GM23248 (cell line): ENCODE measurements around the gene RPS27. TPM values are rescaled to one million over a fixed set of nuclear protein-coding genes. Genes with fewer than 3 reads are reported as not detected.
A peak's percentile ranks its signal among the peaks of the same experiment; 100 is the strongest.

Source experiments
- DNase-seq: peaks from one replicate; pipeline ENCODE4 v3.0.0-alpha.2; 2015
- H2AFZ ChIP-seq: fragments of 200-600 bp; sonication (generic); 2 replicates; pipeline ENCODE4 v1.6.1; 2016; ENCODE audit warnings: antibody characterized with exemption
- H3F3A ChIP-seq: fragments of 200-600 bp; sonication (generic); 2 replicates; pipeline ENCODE4 v1.6.1; 2016; ENCODE audit warnings: mild to moderate bottlenecking, antibody characterized with exemption, mixed run types; ENCODE audit not compliant: insufficient read depth
- H3K27ac ChIP-seq: fragments of 200-600 bp; sonication (generic); 2 replicates; pipeline ENCODE4 v1.5.1; 2016; ENCODE audit warnings: mild to moderate bottlenecking
- H3K27me3 ChIP-seq: fragments of 200-600 bp; sonication (generic); replicated peaks from 2 replicates; pipeline ENCODE4 v1.6.1; 2016; ENCODE audit warnings: mild to moderate bottlenecking; ENCODE audit not compliant: insufficient read depth
- H3K36me3 ChIP-seq: fragments of 200-600 bp; sonication (generic); 2 replicates; pipeline ENCODE4 v1.6.1; 2016; ENCODE audit warnings: low read depth, mild to moderate bottlenecking
- H3K4me1 ChIP-seq: fragments of 200-600 bp; sonication (generic); 2 replicates; pipeline ENCODE4 v1.6.1; 2016; ENCODE audit warnings: mild to moderate bottlenecking; ENCODE audit not compliant: insufficient read depth
- H3K4me2 ChIP-seq: fragments of 200-600 bp; sonication (generic); one replicate; pipeline ENCODE4 v1.6.1; 2016; ENCODE audit warnings: mild to moderate bottlenecking; ENCODE audit not compliant: unreplicated experiment
- H3K4me3 ChIP-seq: fragments of 200-600 bp; sonication (generic); 2 replicates; pipeline ENCODE4 v1.5.1; 2016; ENCODE audit warnings: mild to moderate bottlenecking
- H3K79me2 ChIP-seq: fragments of 200-600 bp; sonication (generic); 2 replicates; pipeline ENCODE4 v1.6.1; 2016; ENCODE audit warnings: mild to moderate bottlenecking; ENCODE audit not compliant: insufficient read depth
- H3K9ac ChIP-seq: fragments of 200-600 bp; sonication (generic); 2 replicates; pipeline ENCODE4 v1.6.1; 2016; ENCODE audit warnings: mild to moderate bottlenecking
- H3K9me2 ChIP-seq: fragments of 200-600 bp; sonication (generic); 2 replicates; pipeline ENCODE4 v1.6.1; 2016; ENCODE audit warnings: mixed run types, mild to moderate bottlenecking, moderate library complexity; ENCODE audit not compliant: insufficient read depth
- H3K9me3 ChIP-seq: fragments of 200-600 bp; sonication (generic); one replicate; pipeline ENCODE4 v1.6.1; 2017; ENCODE audit warnings: low read depth
- H4K20me1 ChIP-seq: fragments of 200-600 bp; sonication (generic); 2 replicates; pipeline ENCODE4 v1.6.0; 2016; ENCODE audit not compliant: insufficient read depth
- EZH2 ChIP-seq: fragments of 200-600 bp; sonication (generic); IDR thresholded peaks from 2 replicates; pipeline ENCODE4 v1.6.1; 2018; ENCODE audit warnings: antibody characterized with exemption, mild to moderate bottlenecking; ENCODE audit not compliant: insufficient read depth, poor library complexity, severe bottlenecking
- EZH2phosphoT487 ChIP-seq: fragments of 200-600 bp; sonication (generic); IDR thresholded peaks from 2 replicates; pipeline ENCODE4 v1.6.1; 2018; ENCODE audit warnings: antibody characterized with exemption, moderate library complexity, mild to moderate bottlenecking, low read depth; ENCODE audit not compliant: insufficient read depth
- WGBS, 2 experiments: methylation state at CpG; one replicate each; pipeline ENCODE4 v1.1.6; 2015 to 2017; ENCODE audit warnings: low lambda C conversion rate in 2 of 2, low coverage in 1 of 2; ENCODE audit errors: missing lambda C conversion rate in 2 of 2; 5-methylcytosine and 5-hydroxymethylcytosine counted together
- in situ Hi-C: fragments of 300-500 bp; cut with MboI; formaldehyde crosslinking; loops from 2 replicates; pipeline ENCODE4 v1.15.0; 2020
- polyA plus RNA-seq: library from polyadenylated mRNA; unstranded; fragments of >200 nt; fragmentation: Nextera tagmentation; extraction: Ambion mirVana; gene quantifications from 2 replicates; pipeline ENCODE4 v1.2.1, GENCODE V29; 2016
- total RNA-seq: library from RNA; depleted of rRNA; stranded (reverse); fragments of >200 nt; shearing (Covaris generic); gene quantifications from 2 replicates; pipeline ENCODE4 v1.2.3, GENCODE V29; 2014

The RPS27 gene
- total and polyA plus RNA-seq, 2 experiments from 2014 or later: 1,144 to 1,552 TPM

DNA sequence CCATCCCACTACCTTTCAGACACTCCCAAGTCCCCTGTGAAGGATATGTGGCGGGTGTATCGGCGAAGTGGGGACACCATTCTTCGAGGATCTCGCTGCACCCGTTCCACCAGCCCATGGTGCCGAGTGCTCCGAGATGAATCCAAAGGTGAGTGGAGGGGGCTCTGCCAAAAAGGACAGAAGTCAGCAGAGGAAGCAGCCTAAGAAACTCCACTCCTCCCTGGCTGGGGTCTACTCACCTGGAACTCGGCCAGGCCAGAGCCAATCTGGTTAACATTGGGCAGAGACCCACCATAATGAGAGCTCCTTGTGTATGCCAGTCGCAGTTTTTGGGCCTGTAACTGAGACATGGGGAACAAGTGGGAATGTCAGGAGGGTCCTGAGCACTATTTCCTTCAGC is 35.7 kb upstream of the RPS27 start:
- no peaks in the 10 kb centered on the region for H3K9me2 ChIP-seq
- no peak for DNase-seq
- H3K9me3 ChIP-seq: no peaks in the 10 kb centered on the region
- H3K4me2 ChIP-seq: no peak overlapping the region
- no peak overlapping the region for H3K4me3 ChIP-seq
- no peaks in the 10 kb centered on the region for H4K20me1 ChIP-seq
- no peak for TF ChIP-seq EZH2
- TF ChIP-seq EZH2phosphoT487: no peak
- WGBS, 2 experiments: 95 to 97% methylated on average over 10 of the region's 10 CpGs
- in situ Hi-C loops: no loop called here
- peaks cover 70% of the 10 kb centered on the region for H3K79me2 ChIP-seq
- no peaks in the 10 kb centered on the region; the same call in 1 of the 2 replicates for H3F3A ChIP-seq
- H2AFZ ChIP-seq: no peak overlapping the region
- H3K36me3 ChIP-seq: peaks cover 17% of the 10 kb centered on the region; the same call in 1 of the 2 replicates
- H3K27ac ChIP-seq: no peak overlapping the region
- no peak overlapping the region for H3K9ac ChIP-seq
- H3K4me1 ChIP-seq: peaks cover 8% of the 10 kb centered on the region
- no peaks in the 10 kb centered on the region for H3K27me3 ChIP-seq

DNA sequence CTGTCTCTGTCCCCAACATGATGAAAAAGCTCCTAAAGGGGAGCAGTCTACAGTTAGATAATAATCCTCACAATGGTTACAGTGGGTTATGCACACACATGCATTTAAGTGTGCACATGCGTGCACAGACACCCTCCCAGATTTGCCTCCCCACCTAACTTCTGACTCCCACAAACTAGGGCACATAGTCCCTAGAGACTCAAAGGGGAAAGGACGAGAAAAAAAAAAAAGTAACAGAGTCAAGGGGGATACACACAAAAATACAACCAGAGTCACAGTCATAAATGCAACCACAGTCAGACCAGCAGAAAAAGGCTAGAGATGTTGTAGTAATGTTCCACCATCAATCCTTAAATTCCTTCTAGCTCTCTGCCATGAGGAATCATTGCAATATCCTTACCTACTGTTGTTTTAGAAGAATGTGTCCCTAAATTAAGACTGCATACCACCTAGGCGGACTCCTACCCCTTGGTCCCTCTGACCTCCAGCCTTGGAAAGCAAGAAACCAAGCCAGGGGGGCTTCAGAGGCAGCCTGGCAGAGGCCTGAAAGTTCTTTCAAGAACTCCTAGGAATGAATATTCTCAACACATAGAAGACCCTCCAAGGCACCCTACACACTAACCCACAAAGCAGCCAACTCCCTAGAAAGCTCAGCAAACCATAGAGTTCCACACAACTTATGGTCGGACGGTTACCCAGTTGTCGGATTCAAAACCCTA is 33.4 kb upstream of the RPS27 start:
- H3K4me1 ChIP-seq: peaks cover 8% of the 10 kb centered on the region
- TF ChIP-seq EZH2 (no peak), EZH2phosphoT487 (no peak)
- no peaks in the 10 kb centered on the region for H3K27me3 ChIP-seq
- H3K27ac ChIP-seq: peak overlapping the region; percentile 70; the same call in 1 of the 2 replicates
- H3K79me2 ChIP-seq: peaks cover 73% of the 10 kb centered on the region
- H3K9me2 ChIP-seq: no peaks in the 10 kb centered on the region
- peak; percentile 15 for DNase-seq
- in situ Hi-C loops: no loop called here
- no peaks in the 10 kb centered on the region for H3K36me3 ChIP-seq
- H3K9ac ChIP-seq: peak overlapping the region; percentile 90
- 4 to 7% methylated on average over 6 of the region's 6 CpGs for WGBS, 2 experiments
- no peak overlapping the region for H2AFZ ChIP-seq
- no peaks in the 10 kb centered on the region for H4K20me1 ChIP-seq
- H3K4me2 ChIP-seq: peak overlapping the region; percentile 95
- H3K9me3 ChIP-seq: no peaks in the 10 kb centered on the region
- H3K4me3 ChIP-seq: peak overlapping the region; percentile 90
- H3F3A ChIP-seq: peaks cover 5% of the 10 kb centered on the region; the same call in 1 of the 2 replicates

DNA sequence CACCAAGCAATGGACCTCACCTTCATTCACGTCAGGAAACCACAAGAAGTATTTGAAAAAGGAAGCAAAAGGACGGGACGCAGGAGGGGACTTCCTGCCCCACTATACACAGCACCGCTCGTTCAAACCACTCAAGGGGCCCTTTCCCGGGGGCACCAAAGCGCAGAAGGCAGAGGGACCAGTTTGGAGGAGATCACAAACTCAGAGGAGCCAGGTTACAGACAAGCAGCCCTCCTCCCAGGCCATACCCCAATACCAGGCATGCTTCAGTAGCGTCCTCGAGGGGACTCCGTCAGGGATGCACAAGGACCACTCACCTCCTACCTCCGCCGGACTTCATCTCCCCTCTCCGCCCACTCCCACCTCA is 32.8 kb upstream of the RPS27 start:
- Histone ChIP-seq H3F3A (peaks cover 6% of the 10 kb centered on the region; the same call in 1 of the 2 replicates), H3K27me3 (no peaks in the 10 kb centered on the region), H3K9me3 (no peaks in the 10 kb centered on the region), H2AFZ (peak overlapping the region; percentile 84), H3K79me2 (peaks cover 73% of the 10 kb centered on the region), H3K4me3 (peak overlapping the region; percentile 90), H3K27ac (peak overlapping the region; percentile 70), H3K4me2 (peak overlapping the region; percentile 95), H3K36me3 (no peaks in the 10 kb centered on the region), H4K20me1 (no peaks in the 10 kb centered on the region), H3K9ac (peak overlapping the region; percentile 90), H3K9me2 (no peaks in the 10 kb centered on the region), H3K4me1 (peaks cover 8% of the 10 kb centered on the region)
- TF ChIP-seq EZH2phosphoT487 (no peak), EZH2 (no peak)
- DNase-seq: no peak
- 0 to 4% methylated on average over 12 to 13 of the region's 13 CpGs for WGBS, 2 experiments
- in situ Hi-C loops: no loop called here

DNA sequence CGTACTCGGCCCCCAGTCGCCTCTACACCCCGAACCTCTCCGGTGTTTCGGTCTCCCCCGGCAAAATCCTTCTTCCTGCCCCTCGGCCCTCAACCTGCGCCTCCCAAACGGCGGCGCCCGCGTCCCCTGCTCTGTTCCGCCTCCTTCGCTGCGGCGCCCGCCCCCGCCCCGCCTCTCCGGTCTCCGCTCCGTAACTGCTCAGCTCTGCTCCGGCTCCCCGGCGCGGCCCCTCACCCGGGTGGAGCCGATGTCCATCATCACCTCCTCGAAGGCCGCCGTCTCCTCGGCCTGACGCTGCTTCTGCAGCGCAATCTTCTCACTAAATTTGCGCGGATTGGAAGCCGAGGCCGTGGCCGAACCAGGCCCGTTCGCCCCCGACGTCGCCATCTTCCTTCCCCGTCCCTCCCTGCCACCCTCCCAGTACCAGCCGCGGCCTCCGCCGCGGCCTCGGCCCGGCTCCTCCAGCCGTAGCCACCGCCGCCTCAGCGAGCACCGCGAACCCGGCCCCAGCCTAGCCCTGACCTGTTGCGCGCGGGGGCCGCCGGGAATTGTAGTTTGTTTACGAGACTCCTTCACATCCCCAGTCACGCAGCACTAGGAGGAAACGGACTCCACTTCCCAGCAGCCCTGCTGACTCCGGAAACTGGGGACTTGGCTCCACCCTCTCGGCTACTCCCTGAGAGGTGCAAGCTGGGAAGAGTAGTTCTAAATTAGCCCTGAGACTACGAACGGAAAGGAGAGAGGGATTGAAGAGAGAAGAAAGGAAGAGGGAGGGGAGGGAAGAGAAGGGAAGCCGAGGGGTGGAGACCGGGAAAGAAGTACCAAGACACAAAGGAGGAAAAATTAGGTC is 32.2 kb upstream of the RPS27 start, which contains the start of gene CRTC2:
CRTC2 (minus strand) TSS at position 502 of the 850 bp plus-strand sequence; CDS start at position 387, 115 bp downstream.
- Histone ChIP-seq H3K9me3 (no peaks in the 10 kb centered on the region), H3K79me2 (peaks cover 73% of the 10 kb centered on the region), H3K27me3 (no peaks in the 10 kb centered on the region), H3K4me3 (peak within 1 kb of the TSS; percentile 90), H3K4me2 (peak within 1 kb of the TSS; percentile 95), H3K36me3 (no peaks in the 10 kb centered on the region), H3K9me2 (no peaks in the 10 kb centered on the region), H3F3A (peaks cover 9% of the 10 kb centered on the region; the same call in 1 of the 2 replicates), H3K9ac (peak within 1 kb of the TSS; percentile 90), H2AFZ (peak within 1 kb of the TSS; percentile 84), H3K4me1 (peaks cover 8% of the 10 kb centered on the region), H4K20me1 (no peaks in the 10 kb centered on the region), H3K27ac (peak within 1 kb of the TSS; percentile 70)
- TF ChIP-seq EZH2phosphoT487 (no peak), EZH2 (no peak)
- WGBS, 2 experiments: 1% methylated on average over 31 to 74 of the region's 75 CpGs
- in situ Hi-C loops: no loop called here
- peak; percentile 100 for DNase-seq
